Spleen (tissue), 11 donors: Measurements from ENCODE around the gene PBX1. TPM values are rescaled to one million over a fixed set of nuclear protein-coding genes. Genes with fewer than 3 reads are reported as not detected.
"Not testable (repeated sequence)": the region's sequence is repeated elsewhere in the genome, so short reads cannot be mapped to it uniquely, and the experiment has no call there.

Source experiments
- DNase-seq: peaks from one replicate; pipeline ENCODE4 v3.0.0-alpha.2; 2020
- H3K27ac ChIP-seq, 8 donors: fragments of 200-600 bp; sonication (generic) in 7 of 8; 1 replicate in 4 of 8; 2 replicates in 4 of 8; pipeline versions ENCODE4 v1.5.0 to v1.8.0; 2016 to 2021; ENCODE audit warnings: inconsistent platforms in 4 of 8, mild to moderate bottlenecking in 4 of 8, moderate library complexity in 1 of 8
- H3K27me3 ChIP-seq, 7 donors: fragments of 200-600 bp; sonication (generic) in 6 of 7; replicated peaks in 1 of 7; 1 replicate in 4 of 7; 2 replicates in 3 of 7; pipeline versions ENCODE4 v1.5.0 to v1.8.0; 2016 to 2021; ENCODE audit warnings: inconsistent platforms in 3 of 7, mild to moderate bottlenecking in 1 of 7
- H3K36me3 ChIP-seq, 6 donors: fragments of 200-600 bp; sonication (generic) in 5 of 6; 1 replicate in 4 of 6; 2 replicates in 2 of 6; pipeline versions ENCODE4 v1.5.0 to v1.8.0; 2016 to 2021; ENCODE audit warnings: inconsistent platforms in 2 of 6
- H3K4me1 ChIP-seq, 6 donors: fragments of 200-600 bp; sonication (generic) in 5 of 6; 1 replicate in 3 of 6; 2 replicates in 3 of 6; pipeline versions ENCODE4 v1.5.0 to v1.8.0; 2016 to 2021; ENCODE audit warnings: inconsistent platforms in 3 of 6
- H3K4me3 ChIP-seq, 8 donors: fragments of 200-600 bp; sonication (generic) in 7 of 8; 1 replicate in 4 of 8; 2 replicates in 4 of 8; pipeline versions ENCODE4 v1.5.0 to v1.8.0; 2016 to 2021; ENCODE audit warnings: inconsistent platforms in 4 of 8, mild to moderate bottlenecking in 4 of 8, moderate library complexity in 2 of 8
- H3K9me3 ChIP-seq, 8 donors: fragments of 200-600 bp; sonication (generic) in 7 of 8; 1 replicate in 4 of 8; 2 replicates in 4 of 8; pipeline versions ENCODE4 v1.5.0 to v1.8.0; 2016 to 2021; ENCODE audit warnings: inconsistent platforms in 4 of 8
- POLR2A ChIP-seq, 3 donors: fragments of 450-650 bp; IDR thresholded peaks; one replicate each; pipeline ENCODE4 v1.5.1; 2017; ENCODE audit warnings: antibody characterized with exemption in 3 of 3, mild to moderate bottlenecking in 1 of 3
- POLR2AphosphoS5 ChIP-seq, 3 donors: sonication (generic); formaldehyde crosslinking; IDR thresholded peaks; one replicate each; pipeline ENCODE4 v1.5.1; 2017; ENCODE audit warnings: antibody characterized with exemption in 3 of 3
- WGBS, 5 donors: extraction: QIAGEN DNeasy Blood & Tissue Kit in 3 of 5; methylation state at CpG; one replicate each; pipeline versions ENCODE4 v1.1.5 to v1.1.7; 2013 to 2018; 5-methylcytosine and 5-hydroxymethylcytosine counted together
- intact Hi-C: fragments of 100-400 bp; cut with DNase I; formaldehyde crosslinking; loops from one replicate; pipeline ENCODE4 v1.15.0; 2023; ENCODE audit warnings: low total_unique reads
- polyA plus RNA-seq, 3 donors: library from polyadenylated mRNA; stranded (reverse); fragments of 200-250 nt; gene quantifications; one replicate each; pipeline ENCODE4 v1.2.1, GENCODE V29; 2013
- total RNA-seq, 7 donors: library from RNA; depleted of rRNA in 3 of 7; stranded (reverse); fragments of >200 nt in 3 of 7; fragmentation: NEBNext Ultra II Directional in 4 of 7; extraction: Animal tissue kit (Norgen Biotek cat#: 25700) in 4 of 7; gene quantifications; one replicate each; pipeline versions ENCODE4 v1.1.0 to v1.2.1, GENCODE V29; 2016 to 2021
- TF ChIP-seq, protein P1 (sequence below), 11 experiments: fragments of 200-600 bp in 7 of 11; fragments of 450-650 bp in 4 of 11; sonication (generic) in 4 of 11; IDR thresholded peaks in 8 of 11; conservative IDR thresholded peaks in 3 of 11; 1 replicate in 7 of 11; 2 replicates in 4 of 11; pipeline versions ENCODE4 v1.4.0 to v1.8.0; 2016 to 2021; ENCODE audit warnings: antibody characterized with exemption in 11 of 11, inconsistent platforms in 4 of 11, mild to moderate bottlenecking in 1 of 11
- donor health status: healthy with polysubstance abuse.
- donor health status: DM: no; HTN: no; CAD: no; lungs with moderate emphysema.
- donor health status: DM: no; HTN: no; CAD: no.
- donor health status: Bipolar disorder and iron deficiency.
- donor health status: healthy.
- donor health status: DM: no; HTN: no; CAD: no.
- donor health status: DM: yes; HTN: yes; CAD: no.

The PBX1 gene
- total and polyA plus RNA-seq, 10 donors, result 3.4 to 79.5 (median 31.8) TPM

DNA sequence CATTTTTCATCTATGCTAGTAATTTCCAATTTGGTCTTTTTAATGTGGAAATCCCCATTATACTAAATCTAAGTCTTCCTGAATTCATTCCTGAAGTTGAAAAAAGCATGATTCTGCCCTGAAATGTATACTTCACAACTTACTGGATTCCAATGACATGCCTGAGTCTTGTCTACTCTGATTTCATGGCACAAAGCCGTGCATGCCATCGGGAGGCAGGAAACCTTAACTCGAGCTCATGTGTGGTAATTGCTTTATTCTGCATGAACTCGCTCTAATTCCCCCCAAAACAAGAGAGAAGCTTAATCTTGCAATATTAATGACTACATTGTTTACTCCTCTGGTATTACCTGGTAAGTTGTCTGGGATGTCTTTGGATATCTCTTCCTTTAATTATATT, 39.6 kb upstream of the PBX1 start:
- Histone ChIP-seq H3K4me1 (no peaks in the 10 kb centered on the region), H3K9me3 (no peaks in the 10 kb centered on the region), H3K36me3 (no peaks in the 10 kb centered on the region), H3K27ac (no peak overlapping the region), H3K27me3 (peaks cover 0 to 6% (median 0%) of the 10 kb centered on the region in 7 donors), H3K4me3 (no peak overlapping the region)
- DNase-seq, result no peak
- 80 to 92% (median 88%) methylated on average over 4 of the region's 4 CpGs for WGBS, 5 donors
- intact Hi-C loops, result no loop called here
- TF ChIP-seq POLR2A (IDR thresholded peaks at IDR 0.05) (no peak), POLR2AphosphoS5 (IDR thresholded peaks at IDR 0.05) (no peak)
- TF ChIP-seq, protein P1, sequence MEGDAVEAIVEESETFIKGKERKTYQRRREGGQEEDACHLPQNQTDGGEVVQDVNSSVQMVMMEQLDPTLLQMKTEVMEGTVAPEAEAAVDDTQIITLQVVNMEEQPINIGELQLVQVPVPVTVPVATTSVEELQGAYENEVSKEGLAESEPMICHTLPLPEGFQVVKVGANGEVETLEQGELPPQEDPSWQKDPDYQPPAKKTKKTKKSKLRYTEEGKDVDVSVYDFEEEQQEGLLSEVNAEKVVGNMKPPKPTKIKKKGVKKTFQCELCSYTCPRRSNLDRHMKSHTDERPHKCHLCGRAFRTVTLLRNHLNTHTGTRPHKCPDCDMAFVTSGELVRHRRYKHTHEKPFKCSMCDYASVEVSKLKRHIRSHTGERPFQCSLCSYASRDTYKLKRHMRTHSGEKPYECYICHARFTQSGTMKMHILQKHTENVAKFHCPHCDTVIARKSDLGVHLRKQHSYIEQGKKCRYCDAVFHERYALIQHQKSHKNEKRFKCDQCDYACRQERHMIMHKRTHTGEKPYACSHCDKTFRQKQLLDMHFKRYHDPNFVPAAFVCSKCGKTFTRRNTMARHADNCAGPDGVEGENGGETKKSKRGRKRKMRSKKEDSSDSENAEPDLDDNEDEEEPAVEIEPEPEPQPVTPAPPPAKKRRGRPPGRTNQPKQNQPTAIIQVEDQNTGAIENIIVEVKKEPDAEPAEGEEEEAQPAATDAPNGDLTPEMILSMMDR (IDR thresholded peaks at IDR 0.05 in 8 of 11, conservative IDR thresholded peaks at IDR 0.05 in 3 of 11), result no peak

DNA sequence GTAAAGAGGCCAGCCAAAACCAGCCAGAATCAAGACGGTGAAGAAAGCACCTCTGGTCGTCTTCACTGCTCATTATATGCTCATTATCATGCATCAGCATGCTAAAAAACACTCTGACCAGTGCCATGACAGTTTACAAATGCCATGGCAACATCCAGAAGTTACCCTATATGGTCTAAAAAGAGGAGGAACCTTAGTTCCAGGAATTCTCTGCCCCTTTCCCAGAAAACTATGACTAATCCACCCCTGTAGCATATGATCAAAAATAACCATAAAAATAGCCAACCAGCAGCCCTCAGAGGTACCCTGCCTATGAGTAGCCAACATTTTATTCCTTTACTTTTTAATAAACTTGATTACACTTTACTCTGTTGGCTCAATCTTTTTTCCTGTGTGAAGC, 34.2 kb upstream of the PBX1 start:
- WGBS, 5 donors, result 63 to 93% (median 72%) methylated on average over 2 of the region's 2 CpGs
- no peak for DNase-seq
- TF ChIP-seq POLR2AphosphoS5 (IDR thresholded peaks at IDR 0.05), result no peak
- TF ChIP-seq POLR2A (IDR thresholded peaks at IDR 0.05), result no peak
- TF ChIP-seq, protein P1 (IDR thresholded peaks at IDR 0.05 in 8 of 11, conservative IDR thresholded peaks at IDR 0.05 in 3 of 11), result no peak
- Histone ChIP-seq H3K27ac (no peak overlapping the region), H3K4me3 (no peak overlapping the region), H3K4me1 (no peaks in the 10 kb centered on the region), H3K27me3 (no peaks in the 10 kb centered on the region), H3K9me3 (peaks cover 0 to 26% (median 15%) of the 10 kb centered on the region in 8 donors), H3K36me3 (no peaks in the 10 kb centered on the region)
- intact Hi-C loops, result no loop called here

DNA sequence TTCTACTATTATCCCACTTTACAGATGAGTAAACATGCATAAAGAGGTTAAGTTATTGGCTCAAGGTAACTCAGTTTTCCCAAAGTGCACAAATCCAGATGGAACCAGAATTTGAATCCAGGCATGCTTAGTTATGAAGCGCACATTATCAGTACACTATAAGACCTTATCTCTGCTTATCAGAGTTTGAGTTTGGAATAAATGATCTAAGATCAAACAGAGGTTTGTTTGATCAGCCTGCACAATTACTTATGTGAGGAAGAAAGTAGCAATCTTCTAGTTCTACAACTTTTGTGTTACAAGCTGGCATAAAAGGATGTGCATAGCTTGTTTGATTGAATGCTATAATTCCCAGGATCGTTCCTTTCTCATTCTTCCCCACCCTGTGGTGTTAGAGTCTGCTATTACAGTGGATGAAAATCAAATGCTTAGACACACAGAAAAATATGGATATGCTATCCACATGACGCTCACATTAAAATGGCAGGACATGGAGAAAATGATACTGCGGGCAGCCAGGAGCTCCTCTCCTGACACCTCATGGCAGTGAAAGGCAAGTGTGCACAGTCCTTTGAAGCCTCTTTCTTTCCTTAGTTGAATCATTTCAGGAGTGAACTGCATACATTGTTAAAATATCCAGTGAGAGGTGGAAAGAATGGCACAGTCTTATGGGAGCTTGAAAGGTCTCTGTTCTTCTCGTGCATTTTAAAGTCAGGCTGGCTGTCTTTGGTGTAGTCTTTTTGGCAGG, 23.9 kb upstream of the PBX1 start:
- Histone ChIP-seq H3K4me3 (no peak overlapping the region), H3K9me3 (no peaks in the 10 kb centered on the region), H3K27ac (no peak overlapping the region), H3K27me3 (no peaks in the 10 kb centered on the region), H3K4me1 (no peaks in the 10 kb centered on the region), H3K36me3 (no peaks in the 10 kb centered on the region)
- 76 to 94% (median 92%) methylated on average over 5 of the region's 5 CpGs for WGBS, 5 donors
- TF ChIP-seq, protein P1 (IDR thresholded peaks at IDR 0.05 in 8 of 11, conservative IDR thresholded peaks at IDR 0.05 in 3 of 11), result no peak
- no peak for TF ChIP-seq POLR2AphosphoS5 (IDR thresholded peaks at IDR 0.05)
- DNase-seq, result no peak
- intact Hi-C loops, result no loop called here

DNA sequence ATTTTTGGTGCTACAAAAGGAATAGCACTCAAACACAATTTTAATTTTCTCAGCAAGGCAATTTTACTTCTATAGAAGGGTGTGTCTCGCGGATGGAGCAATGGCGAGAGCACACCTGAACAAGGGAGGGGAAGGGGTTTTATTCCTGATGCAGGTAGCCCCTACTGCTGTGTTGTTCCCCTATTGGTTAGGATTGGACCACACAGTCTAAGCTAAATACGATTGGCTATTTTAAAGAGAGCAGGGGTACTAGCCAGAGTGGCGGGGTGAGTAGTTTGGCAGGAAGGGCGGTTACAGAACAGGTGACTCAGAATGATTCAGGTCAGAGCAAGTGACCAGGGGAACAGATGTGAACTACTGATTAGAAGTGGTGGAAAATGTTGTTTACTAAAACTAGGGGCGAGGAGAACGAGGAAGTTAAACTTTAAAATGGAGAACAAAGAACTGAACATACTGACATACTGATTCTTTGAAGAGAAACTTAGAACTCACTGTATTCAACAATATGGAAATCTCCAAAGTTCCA, 6.5 kb upstream of the PBX1 start:
- H3K4me3 ChIP-seq, H3K4me1 ChIP-seq, H3K36me3 ChIP-seq, intact Hi-C loops, DNase-seq, H3K27ac ChIP-seq: not testable (repeated sequence)
- H3K27me3 ChIP-seq, result peaks cover 0 to 17% (median 0%) of the 10 kb centered on the region in 7 donors
- H3K9me3 ChIP-seq, result peaks cover 0 to 29% (median 16%) of the 10 kb centered on the region in 8 donors
- 87 to 94% (median 90%) methylated on average over 8 of the region's 8 CpGs for WGBS, 5 donors
